Aorta (tissue), 5 donors: ENCODE results near the gene ATP7A. TPM values are rescaled to one million over a fixed set of nuclear protein-coding genes. Genes with fewer than 3 reads are reported as not detected.
"Not testable (repeated sequence)": the region's sequence is repeated elsewhere in the genome, so short reads cannot be mapped to it uniquely, and the experiment has no call there.

ENCODE experiments used
- ATAC-seq: fragments of 200-7000 bp; cut with Tn5 transposase; one replicate; pipeline ENCODE4 v1.9.1; 2022; ENCODE audit warnings: moderate library complexity; ENCODE audit not compliant: low FRiP score
- DNase-seq, 2 donors: peaks; one replicate each; pipeline ENCODE4 v3.0.0-alpha.2; 2020
- H3K27ac ChIP-seq, 2 donors: one replicate each; pipeline ENCODE4 v1.5.1; 2013; ENCODE audit warnings: low read length in 2 of 2, mild to moderate bottlenecking in 2 of 2, moderate library complexity in 2 of 2, control low read depth in 1 of 2, inconsistent platforms in 1 of 2, low read depth in 1 of 2
- H3K27me3 ChIP-seq, 2 donors: one replicate each; pipeline ENCODE4 v1.6.1; 2013; ENCODE audit warnings: control low read depth in 1 of 2, low read length in 1 of 2, mild to moderate bottlenecking in 1 of 2, moderate library complexity in 1 of 2; ENCODE audit not compliant: insufficient read depth in 2 of 2, control insufficient read depth in 1 of 2
- H3K36me3 ChIP-seq, 2 donors: one replicate each; pipeline ENCODE4 v1.6.1; 2013; ENCODE audit warnings: control low read depth in 1 of 2, low read length in 1 of 2, mild to moderate bottlenecking in 1 of 2; ENCODE audit not compliant: insufficient read depth in 2 of 2, control insufficient read depth in 1 of 2
- H3K4me1 ChIP-seq, 2 donors: one replicate each; pipeline ENCODE4 v1.6.1; 2013; ENCODE audit warnings: low read length in 2 of 2, control low read depth in 1 of 2, mild to moderate bottlenecking in 1 of 2, moderate library complexity in 1 of 2; ENCODE audit not compliant: insufficient read depth in 2 of 2, control insufficient read depth in 1 of 2
- H3K4me3 ChIP-seq, 2 donors: one replicate each; pipeline ENCODE4 v1.5.1; 2013; ENCODE audit warnings: low read length in 2 of 2, control low read depth in 1 of 2, mild to moderate bottlenecking in 1 of 2
- H3K9me3 ChIP-seq: one replicate; pipeline ENCODE4 v1.6.1; 2013; ENCODE audit warnings: mild to moderate bottlenecking, low read length; ENCODE audit not compliant: control insufficient read depth
- WGBS, 2 donors: extraction: QIAGEN DNeasy Blood & Tissue Kit; methylation state at CpG; one replicate each; pipeline ENCODE4 v1.1.7; 2013; 5-methylcytosine and 5-hydroxymethylcytosine counted together
- intact Hi-C, 2 donors: fragments of 100-400 bp; cut with DNase I; formaldehyde crosslinking; loops; one replicate each; pipeline versions ENCODE4 v1.14.2 to v1.15.0; 2022
- polyA plus RNA-seq, 2 donors: library from polyadenylated mRNA; stranded (reverse); fragments of 200-250 nt; gene quantifications; one replicate each; pipeline ENCODE4 v1.2.3, GENCODE V29; 2013
- total RNA-seq, 2 donors: library from RNA; stranded (reverse); fragmentation: NEBNext Ultra II Directional; extraction: Animal tissue kit (Norgen Biotek cat#: 25700); gene quantifications; one replicate each; pipeline ENCODE4 v1.2.1, GENCODE V29; 2021
- donor health status: healthy with polysubstance abuse.
- donor health status: Bipolar disorder and iron deficiency.
- donor health status: DM: no; HTN: no; CAD: no.
- donor health status: DM: no; HTN: no; CAD: no.
- donor health status: DM: yes; HTN: yes; CAD: no.

ATP7A gene
- total and polyA plus RNA-seq, 4 donors: 0.88 to 18.7 (median 8.9) TPM

DNA sequence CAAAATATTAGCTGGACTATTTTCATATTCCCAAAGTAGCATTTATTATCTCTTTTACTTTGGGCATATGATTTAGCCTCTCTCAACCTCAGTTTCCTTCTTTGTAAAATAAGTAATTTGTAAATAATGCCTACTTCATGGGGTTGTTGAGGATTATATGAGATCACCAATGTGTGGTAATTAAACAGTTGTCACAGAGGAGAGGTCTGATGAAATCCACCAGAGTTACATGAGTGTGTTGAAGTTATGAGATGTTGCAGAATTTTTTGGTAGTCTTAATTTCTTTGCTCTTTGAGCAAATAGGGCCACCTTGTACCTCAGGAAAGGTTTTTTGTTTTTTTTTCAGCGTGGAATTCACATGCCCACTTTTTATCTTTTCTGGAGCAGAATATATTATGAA, 9.8 kb upstream of the ATP7A start:
- H3K4me3 ChIP-seq: no peak overlapping the region
- ATAC-seq (no peak), DNase-seq (no peak)
- no peaks in the 10 kb centered on the region for H3K36me3 ChIP-seq
- no peaks in the 10 kb centered on the region for H3K4me1 ChIP-seq
- H3K27me3 ChIP-seq: no peaks in the 10 kb centered on the region
- WGBS, 2 donors: 73 to 74% methylated on average over 1 of the region's 1 CpG
- no peak overlapping the region for H3K27ac ChIP-seq
- intact Hi-C loops: no loop called here
- no peaks in the 10 kb centered on the region for H3K9me3 ChIP-seq

DNA sequence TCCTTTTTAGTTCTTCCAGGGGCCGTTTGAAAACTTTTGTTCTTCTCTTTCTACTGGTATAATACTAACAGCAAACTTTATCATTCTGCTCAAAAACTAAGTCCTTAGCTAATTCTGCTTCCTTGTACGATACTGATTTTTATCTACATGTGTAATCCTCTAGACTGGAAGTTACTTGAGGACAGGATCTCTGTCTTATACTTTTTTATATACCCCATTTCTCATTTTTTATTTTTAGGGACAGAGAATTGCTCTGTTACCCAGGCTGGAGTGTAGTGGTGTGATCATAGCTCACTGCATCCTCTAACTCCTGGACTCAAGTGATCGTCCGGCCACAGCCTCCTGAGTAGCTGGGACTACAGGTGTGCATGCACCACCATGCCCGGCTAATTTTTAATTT, 9.0 kb upstream of the ATP7A start:
- H3K9me3 ChIP-seq: no peaks in the 10 kb centered on the region
- H3K4me3 ChIP-seq: no peak overlapping the region
- intact Hi-C loops: no loop called here
- no peak overlapping the region for H3K27ac ChIP-seq
- H3K36me3 ChIP-seq: no peaks in the 10 kb centered on the region
- ATAC-seq (no peak), DNase-seq (no peak)
- WGBS, 2 donors: 83 to 93% methylated on average over 5 of the region's 5 CpGs
- H3K4me1 ChIP-seq: no peaks in the 10 kb centered on the region
- H3K27me3 ChIP-seq: no peaks in the 10 kb centered on the region

- 56 to 62% methylated on average over 2 of the region's 2 CpGs for WGBS, 2 donors
- H3K4me3 ChIP-seq: no peak overlapping the region
- intact Hi-C loops: loop anchor here in 1 of 2 donors (10.0 kb wide), 1 partner anchor 187 kb away; the partner anchor contains the start of gene PGK1
Measured at GRCh38 chrX:77917294-77917933, 6.9 kb downstream of the ATP7A start.

DNA sequence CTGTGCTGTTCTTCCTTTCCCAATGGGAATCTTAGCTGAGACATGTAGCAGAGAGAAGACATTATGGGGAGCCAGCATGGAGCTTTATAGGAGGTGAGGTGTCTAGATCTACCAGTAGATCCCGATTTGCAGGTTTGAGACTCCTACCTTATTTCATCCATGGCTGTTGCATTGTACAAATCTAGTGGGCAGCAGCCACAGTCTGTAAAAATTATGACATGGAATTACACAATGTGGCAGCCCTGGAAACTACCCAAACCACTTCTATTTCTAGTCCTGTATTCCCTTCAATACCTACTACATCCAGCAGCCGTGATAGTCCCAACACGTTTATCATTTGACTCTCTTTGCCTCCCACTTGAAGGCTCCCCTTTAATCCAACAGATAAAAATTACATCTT, 8.1 kb downstream of the ATP7A start:
- DNase-seq (no peak), ATAC-seq (no peak)
- no peaks in the 10 kb centered on the region for H3K4me1 ChIP-seq
- WGBS, 2 donors: 30 to 44% methylated on average over 3 of the region's 3 CpGs
- intact Hi-C loops: loop anchor here in 1 of 2 donors (10.0 kb wide), 1 partner anchor 186 kb away; the partner anchor contains the start of gene PGK1
- no peak overlapping the region for H3K4me3 ChIP-seq
- H3K27me3 ChIP-seq: no peaks in the 10 kb centered on the region
- no peaks in the 10 kb centered on the region for H3K9me3 ChIP-seq
- no peak overlapping the region for H3K27ac ChIP-seq
- H3K36me3 ChIP-seq: no peaks in the 10 kb centered on the region

More at GRCh38 chrX:77917294-77917933, 6.9 kb downstream of the ATP7A start:
- no peaks in the 10 kb centered on the region for H3K4me1 ChIP-seq
- no peak for DNase-seq
- H3K27ac ChIP-seq: no peak overlapping the region
- H3K36me3 ChIP-seq: no peaks in the 10 kb centered on the region
- ATAC-seq: no peak
- H3K27me3 ChIP-seq: no peaks in the 10 kb centered on the region
- no peaks in the 10 kb centered on the region for H3K9me3 ChIP-seq

DNA sequence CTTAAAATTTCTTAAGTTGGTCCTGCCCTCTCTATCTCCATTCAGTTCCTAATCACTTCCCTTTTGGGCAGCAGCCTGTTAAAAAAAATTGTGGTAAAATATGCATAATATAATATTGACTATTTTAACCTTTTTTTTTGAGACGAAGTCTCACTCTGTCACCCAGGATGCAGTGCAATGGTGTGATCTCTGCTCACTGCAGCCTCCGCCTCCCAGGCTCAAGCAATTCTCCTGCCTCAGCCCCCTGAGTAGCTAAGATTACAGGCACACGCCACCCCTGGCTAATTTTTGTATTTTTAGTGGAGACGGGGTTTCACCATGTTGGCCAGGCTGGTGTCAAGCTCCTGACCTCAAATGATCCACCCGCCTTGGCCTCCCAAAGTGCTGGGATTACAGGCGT, 8.9 kb downstream of the ATP7A start:
- H3K36me3 ChIP-seq, ATAC-seq, DNase-seq, H3K27me3 ChIP-seq, H3K9me3 ChIP-seq, H3K4me1 ChIP-seq, H3K27ac ChIP-seq, H3K4me3 ChIP-seq: not testable (repeated sequence)
- intact Hi-C loops: loop anchor here in 1 of 2 donors (10.0 kb wide), 1 partner anchor 185 kb away; the partner anchor contains the start of gene PGK1
- 68 to 69% methylated on average over 6 of the region's 6 CpGs for WGBS, 2 donors

- intact Hi-C loops: no loop called here
- no peak overlapping the region for H3K27ac ChIP-seq
- no peak overlapping the region for H3K4me3 ChIP-seq
- no peaks in the 10 kb centered on the region for H3K27me3 ChIP-seq
- H3K36me3 ChIP-seq: no peaks in the 10 kb centered on the region
- no peaks in the 10 kb centered on the region for H3K9me3 ChIP-seq
- DNase-seq (no peak), ATAC-seq (no peak)
- no peaks in the 10 kb centered on the region for H3K4me1 ChIP-seq
Measured at GRCh38 chrX:77922787-77923186, 12.3 kb downstream of the ATP7A start.

GRCh38 chrX:77924320-77924859, 13.9 kb downstream of the ATP7A start:
- WGBS, 2 donors: 87 to 89% methylated on average over 8 of the region's 8 CpGs
- Histone ChIP-seq H3K36me3 (no peaks in the 10 kb centered on the region), H3K4me3 (no peak overlapping the region), H3K9me3 (no peaks in the 10 kb centered on the region), H3K27ac (no peak overlapping the region), H3K27me3 (no peaks in the 10 kb centered on the region), H3K4me1 (no peaks in the 10 kb centered on the region)
- intact Hi-C loops: no loop called here
- DNase-seq: no peak
- ATAC-seq: no peak

DNA sequence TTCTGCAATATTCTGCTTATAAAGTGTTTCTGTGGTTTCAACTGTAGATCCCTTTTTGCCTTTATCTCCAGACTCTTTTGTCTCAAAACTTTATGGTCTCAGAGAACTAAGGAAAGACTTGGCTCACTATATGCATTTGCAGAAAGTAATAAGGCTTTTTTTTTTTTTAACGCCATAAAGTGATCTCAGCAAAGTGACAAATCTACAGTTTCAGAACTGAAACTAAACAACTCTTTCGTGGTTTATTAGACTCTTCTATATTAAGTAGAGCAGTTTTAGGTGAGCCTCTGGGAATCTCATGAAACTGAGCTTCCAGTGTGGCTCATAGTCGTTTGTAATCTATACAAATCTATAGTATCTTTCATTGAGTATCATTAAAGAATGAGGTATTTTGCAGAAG, 15.3 kb downstream of the ATP7A start:
- ATAC-seq: no peak
- Histone ChIP-seq H3K9me3 (no peaks in the 10 kb centered on the region), H3K4me3 (no peak overlapping the region), H3K36me3 (no peaks in the 10 kb centered on the region), H3K27ac (no peak overlapping the region), H3K4me1 (no peaks in the 10 kb centered on the region), H3K27me3 (no peaks in the 10 kb centered on the region)
- intact Hi-C loops: no loop called here
- DNase-seq: no peak
- whole genome bisulfite sequencing, 2 donors: 16 to 19% methylated on average over 3 of the region's 3 CpGs

GRCh38 chrX:77930581-77930980, 20.1 kb downstream of the ATP7A start:
- DNase-seq (no peak), ATAC-seq (no peak)
- Histone ChIP-seq H3K4me3 (no peak overlapping the region), H3K9me3 (no peaks in the 10 kb centered on the region), H3K27ac (no peak overlapping the region), H3K4me1 (no peaks in the 10 kb centered on the region), H3K27me3 (no peaks in the 10 kb centered on the region), H3K36me3 (no peaks in the 10 kb centered on the region)
- WGBS, 2 donors: 76 to 86% methylated on average over 1 of the region's 1 CpG
- intact Hi-C loops: no loop called here
